T-helper 1 cell (primary cell): ENCODE measurements around the gene CDK4.

Source experiments
- DNase-seq, 5 donors: peaks; one replicate each; pipeline ENCODE4 v3.0.0-alpha.2; 2012 to 2020

Gene CDK4

GRCh38 chr12:57737467-57738460 is 14.3 kb downstream of the CDK4 start:
- DNase-seq = no peak

- no peak for DNase-seq
Measured at GRCh38 chr12:57736741-57737466, 15.2 kb downstream of the CDK4 start.

DNA sequence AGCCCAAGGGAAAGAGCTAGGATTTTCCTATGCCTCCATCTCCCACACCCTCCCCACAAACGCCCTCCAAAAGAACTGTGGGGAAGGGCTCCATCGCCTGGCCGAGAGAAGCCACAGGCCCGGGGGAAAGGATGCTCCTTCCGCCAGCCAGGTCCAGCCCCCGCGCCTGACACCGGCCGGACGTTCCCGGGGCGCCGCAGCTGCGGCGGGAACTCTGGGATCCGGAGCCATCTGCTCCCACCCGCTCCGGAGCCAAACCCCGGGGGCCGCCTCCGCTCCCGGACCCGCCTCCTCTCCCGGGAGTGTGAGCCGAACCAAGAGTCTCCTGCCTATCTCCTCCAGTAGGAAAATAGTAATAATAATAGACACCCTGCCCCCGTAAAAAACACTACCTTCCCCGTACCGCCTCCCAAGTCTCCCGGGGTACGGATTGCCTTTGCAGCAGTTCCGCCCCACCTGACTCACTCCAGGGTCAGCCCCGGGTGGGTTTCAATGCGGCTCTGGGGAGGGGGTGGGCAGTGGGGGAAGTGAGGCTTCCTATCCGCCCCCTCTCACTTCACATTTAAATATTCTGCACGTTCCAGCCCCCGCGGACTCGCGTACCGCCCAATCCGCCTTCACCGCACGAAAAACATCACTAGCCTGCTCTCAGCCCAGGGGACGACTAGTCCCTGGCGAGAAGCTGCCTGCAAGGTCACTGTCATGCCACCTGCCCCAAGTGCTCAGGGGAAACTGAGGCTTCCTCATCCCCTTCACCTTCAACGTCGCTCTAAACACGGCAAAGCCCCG is 16.0 kb downstream of the CDK4 start:
- DNase-seq = no peak

GRCh38 chr12:57735198-57735855 is 16.8 kb downstream of the CDK4 start:
- no peak for DNase-seq

GRCh38 chr12:57734591-57734990 is 17.5 kb downstream of the CDK4 start:
- no peak for DNase-seq

DNA sequence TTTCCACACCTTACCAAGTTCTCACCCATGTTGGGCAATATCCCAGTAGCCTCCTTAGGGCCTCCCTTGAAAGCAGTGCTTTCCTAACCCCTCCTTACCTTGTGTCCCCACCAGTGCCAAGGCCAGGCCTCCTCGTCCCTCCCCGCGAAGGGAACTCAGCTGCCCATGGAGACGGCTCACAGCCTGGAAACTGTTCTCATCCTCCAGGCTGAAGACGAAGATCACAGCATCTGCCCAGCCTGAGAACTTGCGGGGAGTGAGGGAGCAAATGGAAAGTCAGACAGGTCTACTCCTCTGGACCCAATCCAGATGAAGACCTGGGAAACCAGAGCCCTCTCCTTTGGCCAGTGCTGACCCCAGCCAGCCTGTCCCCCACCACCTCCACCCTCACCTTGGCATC is 18.2 kb downstream of the CDK4 start:
- no peak for DNase-seq

DNA sequence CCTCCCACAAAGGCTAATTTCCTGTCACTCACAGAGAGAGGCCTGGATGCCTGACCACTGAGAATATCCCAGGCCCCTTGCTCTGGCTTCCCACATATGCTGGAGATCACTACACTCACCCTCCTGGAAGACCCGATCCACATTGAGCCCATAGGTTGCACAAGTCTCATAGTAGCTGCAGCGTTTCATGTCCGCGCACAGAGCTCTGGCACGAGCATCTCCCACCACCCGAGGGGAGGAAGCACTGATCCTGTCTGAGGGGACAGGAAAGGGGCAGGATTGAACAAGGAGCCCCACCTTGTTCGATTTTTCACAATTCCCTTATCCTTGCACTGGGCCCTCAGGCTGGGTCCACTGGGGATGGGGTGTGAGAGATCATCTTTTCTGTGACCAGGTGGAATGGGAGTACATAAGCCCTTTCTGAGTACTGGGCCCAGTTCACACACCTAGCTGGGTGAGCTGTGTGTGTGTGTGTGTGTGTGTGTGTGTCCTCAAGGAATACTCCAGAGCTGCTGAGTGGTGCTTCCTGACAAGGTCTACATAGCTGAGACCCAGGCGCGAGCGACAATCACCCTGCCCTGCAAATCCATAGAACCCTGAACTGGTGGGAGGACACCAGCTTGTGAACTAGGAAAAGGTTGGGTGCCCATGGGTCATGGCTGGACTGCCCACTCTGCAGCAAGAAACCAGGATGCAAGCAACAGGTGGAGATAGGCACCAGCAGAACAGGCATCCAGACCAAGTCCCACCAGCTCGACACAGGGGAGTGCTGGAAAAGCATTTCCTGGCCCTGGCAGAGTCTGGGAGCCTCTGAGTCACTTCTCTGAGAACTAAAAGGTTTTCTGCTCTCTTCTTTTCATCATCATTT is 19.1 kb downstream of the CDK4 start:
- DNase-seq = no peak

GRCh38 chr12:57732270-57732669 is 19.8 kb downstream of the CDK4 start:
- no peak for DNase-seq

DNA sequence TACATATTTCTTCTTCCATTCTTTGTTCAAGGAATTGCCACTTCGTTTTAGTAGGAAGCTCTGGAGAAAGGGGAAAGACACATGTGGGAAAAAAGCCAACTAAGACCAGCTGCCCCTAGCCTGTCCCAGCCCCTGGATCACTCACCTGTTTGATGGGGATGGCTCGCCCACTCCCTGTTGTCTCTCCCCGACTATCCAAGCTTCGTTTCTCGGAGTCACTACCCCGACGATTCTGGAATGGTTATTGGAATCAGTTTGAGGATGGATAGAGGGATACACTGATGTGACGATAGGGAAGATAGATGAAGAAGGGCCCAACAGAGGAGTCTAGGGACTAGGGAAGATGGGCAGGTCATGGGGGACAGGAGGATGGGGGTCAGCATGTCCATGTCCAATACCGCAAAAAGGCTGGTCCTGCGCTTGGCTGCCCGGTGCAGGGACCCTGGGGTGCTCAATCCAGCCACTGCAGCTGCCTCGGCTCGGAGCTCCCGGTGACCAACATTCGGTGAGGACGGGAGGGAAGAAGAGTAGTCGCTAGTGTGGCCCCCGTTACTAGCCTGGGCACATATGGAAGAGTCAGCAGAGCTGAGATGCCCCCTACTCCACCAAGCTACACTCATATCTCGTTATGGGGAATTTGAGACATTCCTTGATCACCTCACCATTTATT is 20.6 kb downstream of the CDK4 start:
- no peak for DNase-seq

DNA sequence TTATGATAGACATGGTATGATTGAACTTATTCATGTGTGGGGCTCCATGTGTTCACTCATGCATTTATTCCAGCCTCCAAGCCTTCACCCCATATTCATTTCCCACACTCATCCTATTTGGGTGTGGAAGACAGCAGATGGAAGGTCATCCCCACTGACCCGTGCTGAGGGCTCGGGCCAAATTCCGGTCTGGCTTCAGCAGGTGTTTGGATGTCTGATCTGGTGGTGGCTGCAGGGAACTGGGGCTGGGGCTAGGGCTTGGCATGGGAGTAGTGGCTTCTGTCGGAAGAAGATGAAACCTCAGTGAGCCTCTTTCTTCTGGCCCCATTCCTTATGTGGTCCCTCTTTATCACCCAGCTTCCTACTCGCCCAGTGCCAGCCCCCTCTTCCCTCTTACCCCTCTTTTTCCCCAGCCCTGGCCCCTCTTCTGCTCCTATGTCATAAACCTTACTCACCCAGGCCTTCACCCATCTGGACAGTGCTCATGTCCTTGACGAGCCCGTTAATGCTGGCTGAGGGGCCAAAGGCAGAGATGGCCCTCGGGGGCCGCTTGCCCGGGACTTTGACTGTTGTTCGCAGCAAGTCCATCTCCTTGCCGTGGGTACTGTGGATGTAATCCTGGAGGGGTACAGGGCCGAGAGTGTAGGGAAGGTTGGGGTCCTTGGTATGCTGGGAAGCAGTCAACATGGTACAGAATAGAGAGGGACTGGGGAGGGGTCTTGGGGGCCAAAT is 21.6 kb downstream of the CDK4 start:
- DNase-seq = no peak

DNA sequence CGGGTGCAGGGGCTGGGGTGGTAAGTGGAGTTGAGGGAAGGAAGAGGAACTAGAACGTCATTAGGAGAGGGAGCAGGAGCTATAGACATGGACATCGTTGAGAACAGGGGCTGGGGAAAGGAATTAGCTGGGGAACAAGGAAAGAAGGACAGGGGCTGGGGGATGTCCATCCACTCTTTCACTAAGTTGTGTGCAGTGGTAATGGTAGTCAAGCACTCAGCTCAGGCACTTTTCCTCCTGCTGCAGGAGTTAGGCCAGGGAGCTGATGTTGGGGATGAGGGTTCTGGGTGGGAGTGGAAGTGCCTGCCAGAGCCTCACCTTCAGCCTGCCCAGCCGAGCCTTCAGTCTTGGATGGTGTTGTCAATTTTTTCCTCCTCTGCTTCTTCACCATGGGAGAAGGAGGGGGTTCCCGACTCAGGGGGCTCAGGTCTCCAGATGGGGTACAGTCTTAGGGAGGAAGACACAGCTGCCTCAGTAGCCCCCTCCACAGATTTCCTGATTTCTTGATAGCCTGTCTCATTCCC is 22.7 kb downstream of the CDK4 start:
- no peak for DNase-seq

DNA sequence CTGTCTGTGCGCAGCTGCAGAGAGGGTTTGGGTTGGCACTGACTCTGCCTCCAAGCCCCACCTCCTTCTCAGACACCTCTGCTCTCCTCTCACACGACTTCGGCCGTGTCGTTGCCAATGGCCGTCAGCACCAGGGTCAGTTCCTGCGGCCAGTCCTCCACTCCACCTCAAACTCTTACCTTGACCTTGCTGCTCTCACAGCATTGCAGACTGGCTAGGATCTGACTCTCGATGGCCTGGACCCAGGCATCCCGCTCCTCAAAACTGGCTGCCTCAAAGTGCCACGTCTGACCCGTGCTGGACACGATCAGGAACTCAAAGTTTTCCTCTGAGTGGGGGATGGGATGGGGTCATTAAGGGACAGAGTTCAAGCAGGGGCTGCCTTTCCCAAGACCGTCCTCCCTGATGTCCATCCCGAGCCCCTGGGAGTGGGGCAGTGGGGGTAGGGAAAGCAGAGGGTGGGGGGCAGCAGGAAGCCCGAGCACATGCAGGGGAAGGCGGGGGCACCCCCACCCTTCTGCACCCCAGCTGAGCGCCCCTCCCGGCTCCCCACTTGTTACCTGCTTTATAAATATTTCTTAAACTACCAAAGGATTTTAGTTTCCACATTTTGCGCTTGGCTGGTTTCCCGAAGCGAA is 24.2 kb downstream of the CDK4 start:
- DNase-seq = no peak

DNA sequence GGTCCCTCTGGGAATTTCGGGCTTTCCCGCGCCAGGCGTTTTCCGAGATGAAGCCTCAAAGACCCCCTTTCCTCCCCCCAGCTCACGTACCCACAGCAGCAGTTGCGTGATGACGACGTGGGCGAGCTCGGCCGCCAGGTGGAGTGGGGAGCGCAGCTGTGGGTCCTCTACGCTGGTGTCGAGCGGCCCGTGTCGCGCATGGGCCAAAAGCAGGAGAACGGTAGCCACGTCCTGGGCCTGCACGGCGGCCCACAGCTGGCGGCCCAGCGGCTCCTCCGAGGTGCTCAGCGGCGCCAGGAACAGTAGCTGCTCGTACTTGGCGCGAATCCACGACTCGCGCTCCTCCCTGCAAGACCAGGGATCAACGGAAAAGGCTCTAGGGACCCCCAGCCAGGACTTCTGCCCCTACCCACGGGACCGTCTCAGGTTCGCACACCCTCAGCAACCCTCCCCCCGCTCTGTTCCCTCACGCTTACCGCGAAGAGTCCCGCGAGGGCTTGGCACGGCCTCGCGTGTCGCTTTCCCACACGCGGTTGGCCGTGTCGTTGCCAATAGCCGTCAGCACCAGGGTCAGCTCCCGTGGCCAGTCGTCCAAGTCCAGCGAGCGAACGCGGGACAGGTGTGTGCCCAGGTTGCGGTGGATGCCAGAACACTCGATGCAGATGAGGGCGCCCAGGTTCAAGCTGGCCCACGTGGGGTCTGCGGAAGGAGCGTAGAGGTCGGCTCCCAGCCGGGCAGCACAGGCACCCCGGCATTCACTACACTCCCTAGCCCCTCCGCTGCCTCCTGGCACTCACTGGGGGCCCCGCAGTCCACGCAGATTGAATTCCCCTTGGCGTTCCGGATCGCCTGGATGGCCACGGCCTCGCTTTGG is 25.0 kb downstream of the CDK4 start:
- DNase-seq = no peak

DNA sequence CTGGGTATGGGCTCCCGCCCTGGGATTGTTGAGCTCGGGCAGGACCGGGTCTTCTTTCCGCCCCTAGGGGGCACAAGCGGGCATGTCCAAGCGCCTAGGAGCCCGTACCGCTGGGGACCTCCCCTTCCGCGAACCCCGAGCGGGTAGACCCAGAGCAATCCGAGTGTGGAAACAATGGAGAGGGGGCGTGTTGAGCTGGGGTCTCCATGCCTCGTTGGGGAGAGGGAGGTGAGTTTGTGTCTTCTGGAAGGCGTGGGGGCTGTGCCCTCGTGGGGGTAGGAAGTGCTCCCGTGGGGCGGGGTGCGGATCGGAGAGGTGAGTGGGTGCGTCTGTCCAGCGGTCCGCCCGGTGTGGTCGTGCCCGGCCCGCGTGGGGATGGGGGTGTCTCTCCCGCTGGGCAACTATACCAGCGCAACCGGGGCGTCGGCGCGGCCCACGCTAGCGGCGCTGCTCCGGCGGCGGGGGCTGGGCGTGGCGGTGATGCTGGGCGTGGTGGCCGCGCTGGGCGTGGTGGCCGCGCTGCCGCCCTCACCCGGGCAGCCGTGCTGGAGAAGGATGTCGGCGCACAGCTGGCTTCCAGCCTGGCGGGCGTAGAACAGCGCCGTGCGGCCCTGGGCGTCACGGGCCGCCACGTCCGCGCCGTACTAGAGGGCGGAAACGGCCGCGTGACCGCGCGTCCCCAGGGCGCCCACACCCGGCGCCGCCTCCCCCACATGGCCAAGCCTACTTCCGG is 25.8 kb downstream of the CDK4 start:
- no peak for DNase-seq

DNA sequence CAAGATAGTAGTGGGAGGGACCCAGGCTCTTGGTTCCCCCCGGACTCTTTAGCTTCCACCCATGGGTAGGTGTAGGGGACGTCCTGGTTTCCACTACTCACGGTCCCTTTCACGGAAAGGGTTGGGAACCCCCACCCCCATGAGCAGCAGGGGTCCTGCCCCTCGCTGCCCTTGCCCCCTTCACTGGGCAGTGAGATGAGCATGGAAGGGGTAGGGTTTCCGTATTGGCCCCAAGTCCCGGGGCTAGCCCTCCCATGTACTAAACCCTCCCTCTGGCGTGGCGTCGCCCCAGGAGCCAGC is 26.3 kb downstream of the CDK4 start:
- no peak for DNase-seq

GRCh38 chr12:57724936-57725740 is 27.0 kb downstream of the CDK4 start:
- no peak for DNase-seq
